OCI-LY7 (cell line): ENCODE data around the gene PLTP.

ENCODE experiments used
- CTCF ChIP-seq: fragments of 200-600 bp; sonication (generic); conservative IDR thresholded peaks from 2 replicates; pipeline ENCODE4 v1.5.1; 2014; ENCODE audit warnings: mild to moderate bottlenecking, antibody characterized with exemption, low read length, moderate library complexity, mixed read lengths
- EZH2phosphoT487 ChIP-seq: fragments of 200-600 bp; sonication (generic); IDR thresholded peaks from 2 replicates; pipeline ENCODE4 v1.6.1; 2018; ENCODE audit warnings: low read depth, borderline replicate concordance, mild to moderate bottlenecking, mixed run types, antibody characterized with exemption, low read length, moderate library complexity, mixed read lengths

- TF ChIP-seq CTCF (no peak), EZH2phosphoT487 (no peak)
These were observed 38.4 kb downstream of the PLTP start for GRCh38 chr20:45873409-45874103.
